ENCODE data around the gene ANKRD16.

The ANKRD16 gene

GRCh38 chr10:5862360-5862961 is 27.2 kb downstream of the ANKRD16 start:
- ATAC-seq, result no peak
- TF ChIP-seq ZFP3 (CRISPR knock-in tag; IDR thresholded peaks at IDR 0.05) (no peak), TOX (CRISPR knock-in tag; IDR thresholded peaks at IDR 0.05; ENCODE audit: borderline replicate concordance) (no peak), TCF4 (CRISPR knock-in tag; IDR thresholded peaks at IDR 0.05; ENCODE audit: borderline replicate concordance) (no peak), GLIS3 (CRISPR knock-in tag; IDR thresholded peaks at IDR 0.05) (no peak), ZNF70 (CRISPR knock-in tag; IDR thresholded peaks at IDR 0.05) (no peak), ZNF565 (CRISPR knock-in tag; conservative IDR thresholded peaks at IDR 0.05; ENCODE audit: low read depth) (no peak), SNAI2 (CRISPR knock-in tag; IDR thresholded peaks at IDR 0.05) (no peak), ZNF8 (CRISPR knock-in tag; IDR thresholded peaks at IDR 0.05) (no peak), PPARA (CRISPR knock-in tag; IDR thresholded peaks at IDR 0.05; ENCODE audit: borderline replicate concordance) (no peak), ISL1 (CRISPR knock-in tag; IDR thresholded peaks at IDR 0.05) (no peak), BACH2 (CRISPR knock-in tag; IDR thresholded peaks at IDR 0.05; ENCODE audit: borderline replicate concordance) (no peak), ZFP30 (CRISPR knock-in tag; IDR thresholded peaks at IDR 0.05) (no peak)
- TF ChIP-seq, protein P1, sequence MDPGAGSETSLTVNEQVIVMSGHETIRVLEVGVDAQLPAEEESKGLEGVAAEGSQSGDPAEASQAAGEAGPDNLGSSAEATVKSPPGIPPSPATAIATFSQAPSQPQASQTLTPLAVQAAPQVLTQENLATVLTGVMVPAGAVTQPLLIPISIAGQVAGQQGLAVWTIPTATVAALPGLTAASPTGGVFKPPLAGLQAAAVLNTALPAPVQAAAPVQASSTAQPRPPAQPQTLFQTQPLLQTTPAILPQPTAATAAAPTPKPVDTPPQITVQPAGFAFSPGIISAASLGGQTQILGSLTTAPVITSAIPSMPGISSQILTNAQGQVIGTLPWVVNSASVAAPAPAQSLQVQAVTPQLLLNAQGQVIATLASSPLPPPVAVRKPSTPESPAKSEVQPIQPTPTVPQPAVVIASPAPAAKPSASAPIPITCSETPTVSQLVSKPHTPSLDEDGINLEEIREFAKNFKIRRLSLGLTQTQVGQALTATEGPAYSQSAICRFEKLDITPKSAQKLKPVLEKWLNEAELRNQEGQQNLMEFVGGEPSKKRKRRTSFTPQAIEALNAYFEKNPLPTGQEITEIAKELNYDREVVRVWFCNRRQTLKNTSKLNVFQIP (CRISPR knock-in tag; IDR thresholded peaks at IDR 0.05; ENCODE audit: borderline replicate concordance, low read depth), result no peak
- TF ChIP-seq, protein P2, sequence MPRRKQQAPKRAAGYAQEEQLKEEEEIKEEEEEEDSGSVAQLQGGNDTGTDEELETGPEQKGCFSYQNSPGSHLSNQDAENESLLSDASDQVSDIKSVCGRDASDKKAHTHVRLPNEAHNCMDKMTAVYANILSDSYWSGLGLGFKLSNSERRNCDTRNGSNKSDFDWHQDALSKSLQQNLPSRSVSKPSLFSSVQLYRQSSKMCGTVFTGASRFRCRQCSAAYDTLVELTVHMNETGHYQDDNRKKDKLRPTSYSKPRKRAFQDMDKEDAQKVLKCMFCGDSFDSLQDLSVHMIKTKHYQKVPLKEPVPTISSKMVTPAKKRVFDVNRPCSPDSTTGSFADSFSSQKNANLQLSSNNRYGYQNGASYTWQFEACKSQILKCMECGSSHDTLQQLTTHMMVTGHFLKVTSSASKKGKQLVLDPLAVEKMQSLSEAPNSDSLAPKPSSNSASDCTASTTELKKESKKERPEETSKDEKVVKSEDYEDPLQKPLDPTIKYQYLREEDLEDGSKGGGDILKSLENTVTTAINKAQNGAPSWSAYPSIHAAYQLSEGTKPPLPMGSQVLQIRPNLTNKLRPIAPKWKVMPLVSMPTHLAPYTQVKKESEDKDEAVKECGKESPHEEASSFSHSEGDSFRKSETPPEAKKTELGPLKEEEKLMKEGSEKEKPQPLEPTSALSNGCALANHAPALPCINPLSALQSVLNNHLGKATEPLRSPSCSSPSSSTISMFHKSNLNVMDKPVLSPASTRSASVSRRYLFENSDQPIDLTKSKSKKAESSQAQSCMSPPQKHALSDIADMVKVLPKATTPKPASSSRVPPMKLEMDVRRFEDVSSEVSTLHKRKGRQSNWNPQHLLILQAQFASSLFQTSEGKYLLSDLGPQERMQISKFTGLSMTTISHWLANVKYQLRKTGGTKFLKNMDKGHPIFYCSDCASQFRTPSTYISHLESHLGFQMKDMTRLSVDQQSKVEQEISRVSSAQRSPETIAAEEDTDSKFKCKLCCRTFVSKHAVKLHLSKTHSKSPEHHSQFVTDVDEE (CRISPR knock-in tag; IDR thresholded peaks at IDR 0.05), result no peak
- TF ChIP-seq, protein P3, sequence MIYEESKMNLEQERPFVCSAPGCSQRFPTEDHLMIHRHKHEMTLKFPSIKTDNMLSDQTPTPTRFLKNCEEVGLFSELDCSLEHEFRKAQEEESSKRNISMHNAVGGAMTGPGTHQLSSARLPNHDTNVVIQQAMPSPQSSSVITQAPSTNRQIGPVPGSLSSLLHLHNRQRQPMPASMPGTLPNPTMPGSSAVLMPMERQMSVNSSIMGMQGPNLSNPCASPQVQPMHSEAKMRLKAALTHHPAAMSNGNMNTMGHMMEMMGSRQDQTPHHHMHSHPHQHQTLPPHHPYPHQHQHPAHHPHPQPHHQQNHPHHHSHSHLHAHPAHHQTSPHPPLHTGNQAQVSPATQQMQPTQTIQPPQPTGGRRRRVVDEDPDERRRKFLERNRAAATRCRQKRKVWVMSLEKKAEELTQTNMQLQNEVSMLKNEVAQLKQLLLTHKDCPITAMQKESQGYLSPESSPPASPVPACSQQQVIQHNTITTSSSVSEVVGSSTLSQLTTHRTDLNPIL (CRISPR knock-in tag; IDR thresholded peaks at IDR 0.05; ENCODE audit: low read depth), result no peak

DNA sequence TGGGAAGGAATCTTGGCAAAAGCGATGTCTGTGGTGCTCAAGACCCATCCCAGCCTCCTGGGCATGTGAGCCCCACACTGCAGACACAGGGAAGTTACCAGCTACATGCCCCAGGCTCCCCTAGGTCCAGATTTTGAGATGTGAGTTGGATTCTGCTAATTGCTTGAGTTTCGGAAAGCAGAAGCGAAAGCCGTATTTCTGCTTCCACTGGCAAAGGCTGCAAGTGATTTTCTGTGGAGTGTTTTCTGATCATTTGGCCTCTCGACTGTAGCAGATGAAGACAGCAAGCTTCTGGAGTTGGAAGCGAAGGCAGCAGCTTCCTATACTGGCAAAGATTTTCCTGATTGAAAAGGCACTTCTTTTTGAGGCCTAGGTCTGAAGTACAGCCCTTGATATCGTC is 29.6 kb downstream of the ANKRD16 start:
- TF ChIP-seq ZFP30 (CRISPR knock-in tag; IDR thresholded peaks at IDR 0.05), result no peak
- no peak for TF ChIP-seq ISL1 (CRISPR knock-in tag; IDR thresholded peaks at IDR 0.05)
- no peak for TF ChIP-seq GLIS3 (CRISPR knock-in tag; IDR thresholded peaks at IDR 0.05)
- no peak for TF ChIP-seq ZFP3 (CRISPR knock-in tag; IDR thresholded peaks at IDR 0.05)
- TF ChIP-seq ZNF565 (CRISPR knock-in tag; conservative IDR thresholded peaks at IDR 0.05; ENCODE audit: low read depth), result no peak
- no peak for TF ChIP-seq CSDC2 (CRISPR knock-in tag; IDR thresholded peaks at IDR 0.05)
- TF ChIP-seq, protein P3 (CRISPR knock-in tag; IDR thresholded peaks at IDR 0.05; ENCODE audit: low read depth), result no peak
- TF ChIP-seq OSR1 (CRISPR knock-in tag; IDR thresholded peaks at IDR 0.05), result no peak
- TF ChIP-seq BACH2 (CRISPR knock-in tag; IDR thresholded peaks at IDR 0.05; ENCODE audit: borderline replicate concordance), result no peak
- TF ChIP-seq, protein P1 (CRISPR knock-in tag; IDR thresholded peaks at IDR 0.05; ENCODE audit: borderline replicate concordance, low read depth), result no peak
- no peak for TF ChIP-seq CSRNP3 (CRISPR knock-in tag; IDR thresholded peaks at IDR 0.05)
- no peak for TF ChIP-seq ZNF8 (CRISPR knock-in tag; IDR thresholded peaks at IDR 0.05)
- no peak for TF ChIP-seq SNAI2 (CRISPR knock-in tag; IDR thresholded peaks at IDR 0.05)
- no peak for TF ChIP-seq PATZ1 (CRISPR knock-in tag; IDR thresholded peaks at IDR 0.05; ENCODE audit: borderline replicate concordance)
- no peak for TF ChIP-seq RARB (CRISPR knock-in tag; IDR thresholded peaks at IDR 0.05)
- no peak for TF ChIP-seq ARNTL (CRISPR knock-in tag; IDR thresholded peaks at IDR 0.05; ENCODE audit: borderline replicate concordance, low read depth)
- TF ChIP-seq ZC3H10 (CRISPR knock-in tag; IDR thresholded peaks at IDR 0.05), result no peak
- no peak for ATAC-seq

Data from SK-N-SH treated with all-trans-retinoic acid at 6 μM for 48 hours (cell line).